Central memory CD4-positive, alpha-beta T cell (primary cell): ENCODE data around the gene HNRNPUL1.
A peak's percentile ranks its signal among the peaks of the same experiment; 100 is the strongest.
"Not testable (repeated sequence)": the region's sequence is repeated elsewhere in the genome, so short reads cannot be mapped to it uniquely, and the experiment has no call there.

Source experiments
- DNase-seq: peaks from one replicate; pipeline ENCODE4 v3.0.0; 2022
- total RNA-seq, 3 experiments: gene quantifications; one replicate each; lab custom pipeline; 2026; lab: John Stamatoyannopoulos, UW

Gene HNRNPUL1
- 207 to 268 (median 222) reads per million in 3 experiments for total RNA-seq

GRCh38 chr19:41263850-41264580 lies at the start of gene HNRNPUL1:
Gene HNRNPUL1 (plus strand): TSS chr19:41264372. CDS start chr19:41264504, 132 bp downstream.
- DNase-seq: peak; percentile 100

- no peak for DNase-seq
These were observed 46.4 kb upstream of the HNRNPUL1 start for GRCh38 chr19:41217741-41218140.

DNA sequence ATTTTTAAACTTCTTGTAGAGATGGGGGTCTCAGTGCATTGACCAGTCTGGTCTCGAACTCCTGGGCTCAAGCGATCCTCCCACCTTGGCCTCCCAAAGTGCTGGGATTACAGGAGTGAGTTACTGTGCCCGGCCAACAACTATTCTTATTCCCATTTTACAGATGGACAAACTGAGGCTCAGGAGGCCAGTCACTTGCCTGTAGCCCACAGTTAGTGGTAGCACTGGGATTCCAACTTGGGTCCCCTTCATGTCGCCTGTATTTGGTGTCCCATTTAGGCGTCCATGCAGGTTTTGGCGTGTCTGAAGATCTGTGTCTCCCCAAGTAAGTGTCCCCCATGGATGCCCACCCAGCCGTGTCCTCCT lies 45.9 kb upstream of the HNRNPUL1 start:
- DNase-seq: no peak

GRCh38 chr19:41218615-41219507 lies 45.3 kb upstream of the HNRNPUL1 start, which contains the start of gene AXL:
Gene AXL (plus strand): TSS chr19:41219223. CDS start chr19:41219393, 170 bp downstream.
- no peak for DNase-seq

- no peak for DNase-seq
These were observed 44.1 kb upstream of the HNRNPUL1 start for GRCh38 chr19:41219924-41220567.

- DNase-seq: no peak
These were observed 43.4 kb upstream of the HNRNPUL1 start for GRCh38 chr19:41220811-41221210.

- DNase-seq: no peak
These were observed 42.5 kb upstream of the HNRNPUL1 start for GRCh38 chr19:41221514-41222205.

- no peak for DNase-seq
These were observed 41.9 kb upstream of the HNRNPUL1 start for GRCh38 chr19:41222240-41222639.

DNA sequence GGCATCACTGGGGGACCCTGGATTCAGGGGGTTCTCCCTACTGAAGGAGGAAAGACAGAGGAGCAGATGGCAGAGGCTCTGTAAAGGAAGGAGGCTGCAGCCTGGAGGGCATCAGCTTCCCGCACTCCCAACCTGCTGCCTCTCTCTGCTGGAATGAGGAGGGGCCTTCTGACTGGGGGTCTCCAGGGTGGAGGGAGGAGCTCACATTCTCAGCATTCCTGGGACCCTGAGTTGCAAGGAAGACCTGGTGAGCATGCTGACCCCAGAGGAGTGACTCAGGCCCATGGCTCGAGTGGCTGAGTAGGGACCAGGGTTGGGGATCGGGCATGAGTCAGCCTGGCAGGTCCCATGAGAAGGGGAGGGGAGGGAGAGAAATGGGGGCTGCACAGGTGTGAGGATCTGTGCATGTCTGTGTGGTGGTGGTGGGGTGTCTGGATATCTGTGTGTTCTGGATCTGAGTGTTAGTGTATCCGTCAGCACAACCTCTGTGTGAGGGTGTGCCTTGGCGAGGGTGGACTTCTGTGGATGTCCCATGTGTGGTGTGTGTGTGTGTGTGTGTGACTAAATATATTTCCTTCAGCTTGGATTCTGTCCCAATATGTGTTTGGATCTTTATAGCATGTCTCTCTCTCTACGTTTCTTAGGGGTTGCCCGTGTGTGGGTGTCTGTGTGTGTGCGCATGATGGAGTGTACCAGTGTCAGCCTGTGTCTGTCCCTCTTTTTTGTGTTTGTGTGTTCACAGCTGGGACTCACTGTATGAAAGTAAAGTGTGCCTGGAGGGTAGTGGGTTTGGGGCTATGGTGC lies 40.5 kb upstream of the HNRNPUL1 start:
- no peak for DNase-seq

DNA sequence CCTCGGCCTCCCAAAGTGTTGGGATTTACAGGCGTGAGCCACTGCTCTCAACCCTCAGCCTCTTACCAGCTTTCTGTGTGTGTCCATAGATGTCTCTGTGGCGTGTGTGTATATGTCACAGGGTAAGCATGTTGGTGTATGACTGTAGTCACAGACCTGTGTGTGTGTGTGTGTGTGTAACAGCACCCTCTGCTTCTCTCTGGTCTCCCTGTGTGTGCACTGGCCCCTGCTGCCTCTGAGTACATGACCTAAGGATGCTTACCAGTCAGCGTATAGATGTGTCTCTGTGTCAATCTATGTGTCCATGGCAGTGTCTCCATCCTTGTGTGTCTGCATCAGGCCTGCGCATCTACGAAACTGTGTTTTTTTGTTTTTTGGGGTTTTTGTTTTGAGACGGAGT lies 39.5 kb upstream of the HNRNPUL1 start:
- no peak for DNase-seq

DNA sequence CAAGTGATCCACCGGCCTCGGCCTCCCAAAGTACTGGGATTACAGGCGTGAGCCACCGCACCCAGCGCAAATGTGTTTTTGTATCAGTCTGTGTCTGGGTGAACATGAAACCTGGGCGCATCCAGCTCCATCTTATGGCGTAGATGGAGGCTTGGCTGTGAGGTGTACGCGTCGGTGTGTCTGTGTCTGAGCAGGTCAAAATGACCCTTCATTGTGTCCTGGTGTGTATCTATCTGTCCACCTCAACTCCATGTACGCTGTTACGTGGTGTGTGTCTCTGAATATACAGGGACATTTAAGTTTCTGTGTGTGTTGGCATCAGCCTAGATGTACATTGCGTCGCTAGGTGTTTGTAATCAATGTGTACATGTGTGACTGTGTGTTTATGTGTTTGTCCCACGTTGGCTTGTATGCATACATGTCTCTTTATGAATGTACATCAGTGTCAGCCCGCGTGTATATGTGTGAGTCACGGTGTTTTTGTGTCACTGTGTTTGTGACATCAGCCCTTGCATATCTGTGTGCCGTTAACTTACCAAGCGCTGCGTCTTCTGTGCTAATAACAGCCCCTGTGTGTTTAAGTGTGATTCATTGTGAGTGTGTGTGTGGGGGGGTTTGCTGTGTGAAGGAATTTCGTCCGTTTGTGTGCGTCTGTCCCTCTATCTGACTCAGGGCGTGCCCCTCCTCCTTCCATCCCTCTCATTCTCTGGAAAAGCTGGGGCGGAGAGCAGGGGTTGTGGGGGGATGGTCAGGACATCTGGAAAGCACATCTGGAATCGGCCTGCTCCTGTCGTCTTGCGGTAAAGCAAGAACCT lies 38.7 kb upstream of the HNRNPUL1 start:
- no peak for DNase-seq

GRCh38 chr19:41226053-41226873 lies 37.9 kb upstream of the HNRNPUL1 start:
- DNase-seq: peak; percentile 40

- no peak for DNase-seq
These were observed 37.2 kb upstream of the HNRNPUL1 start for GRCh38 chr19:41226874-41227390.

DNA sequence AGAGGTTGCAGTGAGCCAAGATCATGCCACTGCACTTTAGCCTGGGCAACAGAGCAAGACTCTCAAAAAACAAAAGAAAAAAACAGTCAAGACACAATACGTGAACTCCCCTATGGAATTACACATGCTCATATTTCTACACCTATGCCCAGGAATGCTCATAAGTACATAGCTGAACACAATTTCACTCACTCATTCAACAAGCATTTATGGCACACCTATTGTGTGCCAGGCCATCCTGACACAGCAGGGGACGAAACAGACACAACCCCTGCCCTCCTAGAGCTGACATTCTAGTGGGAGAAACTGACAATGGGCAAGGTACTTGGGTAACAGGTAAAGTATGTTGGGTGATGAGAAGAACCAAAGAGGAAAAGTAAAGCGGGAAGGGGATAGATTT lies 35.7 kb upstream of the HNRNPUL1 start:
- DNase-seq: no peak

DNA sequence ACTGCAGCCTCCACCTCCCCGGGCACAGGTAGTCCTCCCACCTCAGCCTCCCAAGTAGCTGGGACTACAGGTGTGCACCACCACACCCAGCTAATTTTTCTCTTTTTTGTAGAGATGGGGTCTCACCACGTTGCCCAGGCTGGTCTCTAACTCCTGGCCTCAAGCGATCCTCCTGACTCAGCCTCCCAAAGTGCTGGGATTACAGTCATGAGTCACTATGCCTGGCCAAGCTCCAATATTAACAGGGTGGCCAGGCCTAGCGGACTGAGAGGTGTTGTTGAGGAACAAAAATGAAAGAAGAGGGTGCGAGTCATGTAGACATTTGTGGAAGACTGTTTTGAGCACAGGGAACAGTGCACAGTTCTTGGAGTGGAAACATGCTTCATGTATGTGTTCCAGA lies 34.8 kb upstream of the HNRNPUL1 start:
- not testable (repeated sequence) for DNase-seq

DNA sequence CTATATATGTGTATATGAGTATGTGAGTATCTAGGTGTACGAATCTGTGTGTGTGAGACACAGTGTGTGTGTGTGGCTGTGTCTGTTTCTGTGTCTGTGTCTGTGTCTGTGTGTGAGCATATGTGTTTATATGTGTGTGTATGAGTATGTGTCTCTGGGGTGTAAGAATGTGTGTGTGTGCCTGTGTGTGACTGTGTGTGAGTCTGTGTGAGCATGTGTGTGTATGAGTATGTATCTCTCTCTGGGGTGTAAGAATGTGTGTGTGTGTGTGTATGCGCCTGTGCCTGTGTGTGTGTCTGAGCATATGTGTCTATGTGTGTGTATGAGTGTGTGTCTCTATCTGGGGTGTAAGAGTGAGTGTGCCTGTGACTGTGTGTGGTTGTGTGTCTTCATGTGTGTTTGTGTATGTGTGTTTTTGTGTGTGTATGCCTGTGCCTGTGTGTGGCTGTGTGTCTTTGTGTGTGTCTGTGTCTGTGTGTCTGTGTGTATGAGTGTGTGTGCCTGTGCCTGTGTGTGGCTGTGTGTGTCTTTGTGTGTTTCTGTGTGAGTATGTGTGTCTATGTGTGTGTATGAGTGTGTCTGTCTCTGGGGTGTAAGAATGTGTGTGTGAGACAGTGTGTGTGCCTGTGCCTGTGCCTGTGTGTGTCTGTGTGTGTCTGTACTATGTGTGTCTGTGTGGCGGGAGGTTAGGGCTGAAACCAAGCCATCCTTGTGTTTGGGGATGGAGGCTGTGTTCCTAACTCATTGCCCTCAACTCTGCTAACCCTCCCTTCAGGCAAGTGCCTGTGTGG lies 33.9 kb upstream of the HNRNPUL1 start:
- no peak for DNase-seq

- DNase-seq: no peak
These were observed 31.5 kb upstream of the HNRNPUL1 start for GRCh38 chr19:41232686-41233085.

GRCh38 chr19:41233748-41234240 lies 30.4 kb upstream of the HNRNPUL1 start:
- no peak for DNase-seq
